GM19467 (cell line): ENCODE data around the gene SP140.
"Not testable (repeated sequence)": the region's sequence is repeated elsewhere in the genome, so short reads cannot be mapped to it uniquely, and the experiment has no call there.

Experiments used
- ATAC-seq: cut with Tn5 transposase; IDR thresholded peaks from one replicate; pipeline ENCODE4 v1.9.1; 2021; ENCODE audit warnings: mild to moderate bottlenecking, moderate library complexity; ENCODE audit not compliant: unreplicated experiment

SP140 gene

DNA sequence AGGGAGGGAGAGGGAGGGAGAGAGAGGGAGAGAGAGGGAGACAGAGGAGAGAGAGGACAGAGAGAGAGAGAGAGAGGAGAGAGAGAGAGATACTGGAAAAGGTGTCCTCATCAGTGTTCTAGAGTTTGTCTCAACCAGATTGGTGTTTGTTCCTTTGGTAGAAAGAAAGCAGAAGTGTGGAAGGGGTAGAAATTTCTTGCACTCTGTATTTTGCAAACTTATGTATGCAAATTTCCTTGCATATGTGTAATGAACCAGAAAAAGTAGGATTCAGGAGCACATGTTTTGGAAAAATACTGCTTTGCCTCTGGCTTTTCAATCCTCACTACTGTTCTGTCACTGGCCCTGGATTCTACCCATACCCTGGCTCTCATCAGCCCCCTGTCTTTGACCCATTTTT lies 1.1 kb upstream of the SP140 start:
- no peak for ATAC-seq

DNA sequence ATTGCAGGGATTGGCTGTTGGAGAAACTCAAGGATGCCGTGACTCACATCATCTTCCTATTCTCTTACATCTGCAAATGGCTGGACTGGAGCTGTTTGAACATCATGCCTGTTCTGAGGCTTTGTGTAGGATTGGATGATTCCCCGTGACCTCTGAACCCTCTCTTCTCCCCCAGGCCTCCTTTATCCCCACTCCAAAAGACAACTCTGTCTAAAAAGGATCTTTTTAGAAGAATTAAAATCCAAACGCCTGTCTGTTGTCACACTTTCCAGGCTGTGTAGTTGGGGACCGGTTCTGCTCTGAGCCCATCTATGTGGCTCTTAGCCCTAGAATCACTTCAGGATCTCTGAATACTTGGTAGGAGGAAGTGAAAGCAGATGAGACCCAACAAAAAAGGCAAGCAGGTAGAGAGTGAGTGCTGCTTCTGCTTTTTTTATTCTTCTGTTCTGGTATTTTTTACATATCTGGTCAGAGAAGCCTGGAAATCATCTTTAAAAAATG lies 565 bp downstream of the SP140 start:
- ATAC-seq: peak; percentile 68

GRCh38 chr2:230227216-230227615 lies 1.7 kb downstream of the SP140 start:
- ATAC-seq: no peak

DNA sequence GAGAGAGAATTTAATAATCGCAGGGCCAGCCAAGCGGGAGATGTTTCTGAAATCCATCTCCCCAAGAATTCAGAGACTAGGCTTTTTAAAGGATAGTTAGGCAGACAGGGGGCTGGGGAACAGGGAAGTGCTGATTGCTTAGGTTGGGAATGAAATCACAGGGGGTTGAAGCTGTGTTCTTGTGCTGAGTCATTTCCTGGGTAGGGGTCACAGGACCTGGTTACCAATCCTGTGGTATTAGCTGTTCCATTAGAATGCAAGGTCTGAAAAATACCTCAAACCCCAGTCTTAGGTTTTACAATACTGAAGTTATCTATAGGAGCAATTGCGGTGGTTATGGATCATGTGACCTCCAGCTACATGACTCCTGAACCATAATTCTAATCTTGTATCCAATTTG lies 4.6 kb downstream of the SP140 start:
- no peak for ATAC-seq

DNA sequence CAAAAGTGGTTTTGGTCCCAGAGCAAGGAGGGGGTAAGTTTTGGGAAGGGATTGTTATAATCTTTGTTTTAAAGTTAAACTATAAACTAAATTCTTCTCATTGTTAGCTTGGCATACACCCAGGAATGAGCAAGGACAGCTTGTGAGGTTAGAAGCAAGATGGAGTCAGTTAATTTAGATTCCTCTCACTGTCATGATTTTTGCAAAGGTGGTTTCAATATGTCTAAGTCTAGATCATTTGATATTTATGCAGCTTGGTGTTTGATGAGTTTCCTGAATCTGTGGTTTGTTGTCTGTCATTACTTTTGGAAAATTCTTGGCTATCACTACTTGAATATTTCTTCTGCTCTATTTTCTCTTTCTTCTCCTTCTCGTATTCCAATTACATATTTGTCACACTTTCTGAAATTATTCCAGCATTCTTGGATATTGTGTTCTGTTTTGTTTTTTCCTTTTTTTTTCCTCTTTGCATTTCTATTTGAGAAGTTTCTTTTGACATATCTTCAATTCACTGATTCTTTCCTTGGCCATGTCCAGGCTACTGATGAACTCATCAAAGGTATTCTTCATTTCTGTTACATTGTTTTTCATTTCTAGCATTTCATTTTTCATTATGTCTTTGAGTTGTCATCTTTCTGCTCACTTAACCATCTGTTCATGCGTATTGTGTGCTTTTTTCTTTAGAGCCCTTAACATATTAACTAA lies 5.1 kb downstream of the SP140 start:
- no peak for ATAC-seq

GRCh38 chr2:230231251-230231650 lies 5.7 kb downstream of the SP140 start:
- no peak for ATAC-seq

DNA sequence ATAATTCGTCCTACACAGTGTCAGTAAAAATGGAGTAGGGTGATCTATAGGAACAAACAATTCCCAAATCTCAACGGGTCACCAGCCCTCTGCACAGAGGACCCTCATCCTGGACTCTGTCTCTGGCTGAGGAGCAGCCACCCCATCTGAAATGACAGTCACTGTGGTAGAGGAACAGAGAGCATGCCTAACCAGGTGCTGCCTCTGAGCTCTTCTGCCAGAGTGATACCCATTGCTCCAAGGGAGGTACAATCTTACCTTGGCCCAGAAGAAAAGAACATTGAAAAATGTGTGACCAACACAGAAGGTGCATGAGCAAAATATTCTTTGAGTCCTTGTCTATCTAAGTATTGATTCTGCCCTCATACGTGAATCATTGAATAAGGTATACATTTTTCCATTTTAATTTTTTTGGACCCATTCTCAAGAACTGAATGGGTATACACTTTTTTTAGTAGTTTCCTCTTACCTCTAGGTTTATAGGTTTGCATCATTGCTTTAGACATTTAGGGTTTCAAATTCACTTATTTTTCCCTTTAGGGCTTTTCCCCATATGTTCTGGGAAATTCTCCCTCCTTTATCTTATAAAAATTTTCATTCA lies 8.7 kb downstream of the SP140 start:
- no peak for ATAC-seq

DNA sequence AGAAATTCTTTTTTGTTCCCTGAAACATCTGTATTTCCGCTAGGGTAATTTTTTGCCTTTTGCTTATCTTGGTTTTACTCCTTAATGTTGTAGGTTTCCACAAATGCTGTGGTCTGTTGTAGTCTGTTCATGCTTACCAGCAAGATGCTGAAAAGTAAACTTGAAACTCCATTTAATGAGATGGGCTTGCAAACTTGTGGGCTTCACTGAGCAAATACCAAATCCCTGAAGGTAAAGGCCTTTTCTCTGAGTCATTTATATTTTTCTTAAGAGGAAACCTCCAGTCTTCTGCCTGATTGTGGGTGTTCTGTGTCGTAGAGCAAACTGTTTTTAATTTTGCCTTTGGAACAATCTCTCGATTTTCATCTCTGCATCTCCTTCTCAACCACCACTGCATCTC lies 9.3 kb downstream of the SP140 start:
- ATAC-seq: peak; percentile 46

DNA sequence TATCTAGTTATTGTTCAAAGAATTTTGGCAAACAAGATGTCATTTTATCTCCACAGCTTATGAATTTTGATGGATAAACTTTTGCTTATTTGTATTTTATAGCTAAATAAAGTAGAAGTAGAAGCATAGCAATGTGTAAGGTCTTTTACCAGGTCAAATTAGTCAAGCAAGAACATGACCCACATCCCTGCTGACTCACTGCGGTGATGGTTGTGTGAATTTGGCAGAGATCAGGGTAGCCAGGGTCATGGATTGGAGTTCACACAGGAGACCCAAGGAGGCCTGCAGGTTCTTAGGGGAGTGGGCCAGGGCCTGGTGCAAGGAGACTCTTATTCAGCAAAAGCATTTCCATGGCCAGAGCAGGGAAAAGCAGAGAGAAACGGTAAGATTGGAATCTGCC lies 18.7 kb downstream of the SP140 start:
- no peak for ATAC-seq

DNA sequence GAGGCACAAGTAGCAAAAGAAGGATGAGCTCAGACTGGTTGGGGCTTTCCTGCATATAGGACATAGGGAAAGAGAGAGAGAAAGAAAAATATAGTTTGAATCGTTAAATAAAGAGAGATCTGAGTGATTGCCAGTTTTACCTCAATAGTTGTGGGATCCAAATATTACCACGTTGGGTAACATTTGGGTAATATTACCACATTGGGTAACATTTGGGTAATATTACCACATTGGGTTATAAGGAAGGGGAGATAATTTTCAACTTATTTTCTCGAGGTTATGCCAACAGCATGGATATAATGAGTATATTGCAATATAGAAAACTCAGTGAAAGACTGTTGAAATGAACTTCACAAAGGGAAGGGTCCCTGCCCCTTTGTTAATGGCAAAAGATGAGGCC lies 20.7 kb downstream of the SP140 start:
- ATAC-seq: no peak

DNA sequence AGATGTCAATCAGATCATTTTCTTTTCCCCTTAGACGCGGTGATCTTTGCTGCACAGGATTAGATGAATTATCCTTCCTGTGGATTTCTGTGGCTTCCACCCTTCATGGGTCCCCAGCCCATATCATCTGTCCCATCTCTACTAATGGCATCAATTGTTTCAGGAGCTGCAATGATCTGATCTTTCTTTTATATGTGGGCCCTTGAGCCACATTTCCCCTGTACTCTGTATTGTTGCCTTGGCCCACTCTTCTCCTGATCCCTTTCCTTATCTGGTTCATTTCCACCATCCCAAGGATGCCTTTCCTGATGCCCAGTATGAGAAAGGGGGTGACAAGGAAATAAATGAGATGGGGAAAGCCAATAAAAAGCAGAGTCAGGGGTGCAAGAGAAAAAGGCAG lies 24.7 kb downstream of the SP140 start:
- ATAC-seq: no peak

GRCh38 chr2:230254152-230254881 lies 28.8 kb downstream of the SP140 start:
- no peak for ATAC-seq

DNA sequence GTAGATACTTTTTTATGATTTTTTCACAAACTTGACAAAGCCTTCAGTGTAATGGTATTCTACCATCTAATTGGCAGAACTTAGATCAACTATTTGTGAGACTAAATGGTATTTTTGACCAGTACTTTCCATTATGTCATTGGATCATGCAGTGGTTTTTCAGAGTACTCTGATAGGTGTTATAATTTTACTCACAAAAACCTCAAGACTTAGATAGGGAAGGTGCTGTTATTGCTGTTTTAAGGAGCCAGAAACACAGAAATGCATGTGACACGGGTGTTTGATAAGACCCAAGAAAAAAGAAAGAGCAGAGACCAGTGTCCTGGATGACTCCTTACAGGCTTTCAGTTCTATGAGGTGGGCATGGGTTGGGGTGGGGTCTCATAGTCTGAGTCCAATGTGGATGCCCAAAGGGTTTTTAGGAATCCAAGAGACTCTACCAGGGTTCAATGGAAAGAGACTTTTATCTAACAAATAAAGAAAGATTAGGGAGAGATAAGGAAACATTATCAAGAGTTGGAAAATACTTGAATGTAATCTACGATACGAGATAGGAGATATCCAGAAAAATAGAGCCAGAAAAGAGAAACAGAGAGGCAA lies 31.3 kb downstream of the SP140 start:
- no peak for ATAC-seq

- no peak for ATAC-seq
These were observed 32.9 kb downstream of the SP140 start for GRCh38 chr2:230258483-230258882.

- ATAC-seq: no peak
These were observed 36.7 kb downstream of the SP140 start for GRCh38 chr2:230262246-230262645.

DNA sequence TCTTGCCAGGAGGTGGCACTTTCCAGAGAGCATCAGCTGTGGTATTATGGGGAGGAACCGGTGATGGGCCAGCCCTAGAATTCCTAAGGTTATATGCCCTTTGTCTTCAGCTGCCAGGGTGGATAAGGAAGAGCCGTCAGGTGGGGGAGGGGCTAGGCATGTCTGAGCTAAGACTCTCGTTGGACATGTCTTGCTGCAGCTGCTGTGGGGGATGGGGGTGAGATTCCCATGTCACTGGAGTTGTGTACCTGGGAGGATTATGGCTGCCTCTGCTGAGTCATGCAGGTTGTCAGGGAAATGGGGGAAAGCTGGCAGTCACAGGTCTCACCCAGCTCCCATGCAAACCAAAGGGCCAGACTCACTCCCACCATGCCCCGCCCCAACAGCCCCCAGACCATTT lies 39.4 kb downstream of the SP140 start:
- ATAC-seq: not testable (repeated sequence)

DNA sequence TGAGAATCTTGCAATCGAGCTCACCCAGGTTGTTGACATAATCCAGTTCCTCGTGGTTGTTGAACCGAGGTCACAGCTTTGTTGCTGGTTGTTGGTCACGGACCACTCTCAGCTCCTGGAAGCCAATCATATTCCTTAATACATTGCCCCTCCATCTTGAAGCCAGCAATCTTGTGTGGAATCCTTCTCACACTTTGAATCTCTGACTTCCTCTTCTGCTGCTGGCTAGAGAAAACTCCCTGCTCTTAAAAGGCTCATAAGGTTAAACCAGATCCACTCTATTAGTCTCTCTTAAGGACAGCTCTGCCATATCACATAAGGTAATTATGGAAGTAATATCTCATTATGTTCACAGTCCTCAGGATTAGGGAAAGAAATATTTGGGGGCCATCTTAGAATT lies 41.1 kb downstream of the SP140 start:
- ATAC-seq: no peak

DNA sequence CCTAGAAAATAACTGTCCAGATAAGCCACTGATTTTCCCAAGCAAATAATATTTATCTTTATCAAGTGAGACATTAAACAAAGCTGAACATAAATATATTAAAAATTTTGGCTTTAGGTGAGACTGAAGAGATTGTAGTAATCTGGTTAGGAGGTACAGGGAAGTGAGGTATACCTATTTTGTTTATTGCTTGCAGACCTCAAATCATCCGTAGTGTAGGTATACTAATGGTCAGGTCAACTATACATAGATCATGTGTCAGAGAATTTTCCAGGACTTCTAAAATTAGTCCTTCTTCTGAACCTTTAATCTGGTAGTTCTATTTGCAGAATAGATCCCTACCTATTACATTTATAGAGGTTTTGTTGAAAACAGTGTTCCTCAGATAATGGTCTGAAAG lies 41.5 kb downstream of the SP140 start:
- no peak for ATAC-seq

DNA sequence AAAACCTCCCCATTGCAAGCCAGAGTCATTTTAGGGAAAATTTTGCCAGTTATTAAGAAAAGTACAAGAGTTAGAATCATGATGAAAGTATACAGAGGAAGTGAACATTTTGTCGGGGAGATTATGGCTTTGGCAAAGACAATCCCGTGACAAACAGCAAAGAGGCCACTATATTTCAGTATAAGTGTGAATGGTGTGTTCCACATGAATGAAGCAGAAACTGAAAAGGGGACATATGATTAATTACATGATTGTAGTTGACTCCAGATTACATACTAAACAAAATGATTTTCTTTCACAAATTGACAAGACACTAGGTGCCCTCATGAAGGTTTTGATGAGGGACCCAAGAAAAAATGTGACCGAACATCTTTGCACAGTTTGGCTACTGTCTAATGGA lies 42.0 kb downstream of the SP140 start:
- peak; percentile 43 for ATAC-seq

- ATAC-seq: peak; percentile 66
These were observed 43.2 kb downstream of the SP140 start for GRCh38 chr2:230268606-230269243.

DNA sequence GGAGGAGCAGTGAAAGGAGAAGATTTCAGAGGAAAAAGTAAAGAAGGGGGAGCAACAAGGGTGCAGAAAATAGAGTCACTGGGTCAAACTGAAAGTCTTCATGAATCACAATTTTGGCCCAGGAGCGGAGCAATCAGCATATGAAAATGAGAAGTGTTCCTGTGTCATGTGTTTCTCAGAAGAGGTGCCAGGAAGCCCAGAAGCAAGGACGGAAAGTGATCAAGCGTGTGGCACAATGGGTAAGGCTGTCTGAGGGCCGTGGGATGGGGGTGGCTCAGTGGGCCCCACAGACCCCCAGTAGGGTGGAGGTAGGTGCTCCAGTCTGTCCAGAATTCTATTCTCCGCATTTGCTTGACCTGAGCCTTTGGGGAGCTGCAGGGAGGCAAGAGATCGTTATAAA lies 44.2 kb downstream of the SP140 start:
- no peak for ATAC-seq
